ENCODE measurements around the gene DPM3. TPM values are rescaled to one million over a fixed set of nuclear protein-coding genes. Genes with fewer than 3 reads are reported as not detected.

The DPM3 gene
- total and polyA plus RNA-seq, 9 of the 15 experiments (the other 6 are each of a cell fraction or from before 2014, with no cell fraction given): 3.7 to 120 (median 36.4) TPM

DNA sequence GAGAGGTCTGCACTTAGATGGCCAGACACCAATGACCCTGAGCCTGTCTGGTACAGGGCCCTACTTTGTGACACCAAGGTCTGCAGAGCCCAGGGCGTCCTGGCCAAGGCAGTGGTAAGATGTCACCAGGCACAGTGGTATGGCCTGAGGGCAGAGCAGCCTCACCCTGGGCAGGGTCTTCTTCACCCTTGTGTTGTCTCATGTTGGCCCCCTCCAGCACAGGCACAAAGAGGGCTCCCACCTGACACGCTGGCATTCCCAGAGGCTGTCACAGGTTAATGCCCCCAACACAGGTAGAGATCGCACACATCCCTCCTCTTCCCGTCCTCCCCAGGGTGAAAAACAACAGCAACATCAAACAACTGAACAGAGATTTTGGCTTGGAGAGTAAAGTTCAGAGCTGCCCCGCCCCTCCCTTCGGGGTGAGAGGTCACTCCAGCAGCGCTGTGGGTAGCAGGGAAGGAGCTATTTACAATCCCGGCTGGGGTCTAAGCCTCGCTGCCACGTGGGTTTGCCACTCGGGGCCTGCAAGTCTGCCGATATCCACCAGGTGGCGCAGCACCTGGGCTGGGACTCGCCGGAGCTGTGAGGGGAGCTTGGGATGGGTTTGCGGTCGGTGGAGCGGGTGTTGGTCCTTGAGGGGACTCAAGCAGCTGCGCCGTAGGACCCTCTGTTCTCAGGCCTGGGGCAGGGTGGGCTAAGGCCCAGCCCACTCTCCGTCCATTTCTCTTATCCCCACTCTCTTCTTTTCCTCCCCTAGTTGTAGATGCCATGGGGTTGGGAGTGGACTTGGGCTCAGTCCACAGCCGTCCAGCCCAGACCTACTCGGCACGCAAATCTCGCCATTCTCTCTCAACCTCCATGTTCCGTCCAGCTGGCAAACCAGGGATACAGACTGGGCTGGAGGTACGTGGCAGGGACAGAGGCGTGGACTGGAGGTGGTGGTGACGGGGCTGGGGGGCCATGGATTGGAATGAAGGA is 49.0 kb downstream of the DPM3 start (continued):
- TF ChIP-seq, protein P1, sequence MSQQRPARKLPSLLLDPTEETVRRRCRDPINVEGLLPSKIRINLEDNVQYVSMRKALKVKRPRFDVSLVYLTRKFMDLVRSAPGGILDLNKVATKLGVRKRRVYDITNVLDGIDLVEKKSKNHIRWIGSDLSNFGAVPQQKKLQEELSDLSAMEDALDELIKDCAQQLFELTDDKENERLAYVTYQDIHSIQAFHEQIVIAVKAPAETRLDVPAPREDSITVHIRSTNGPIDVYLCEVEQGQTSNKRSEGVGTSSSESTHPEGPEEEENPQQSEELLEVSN (IDR thresholded peaks at IDR 0.05; ENCODE audit: borderline replicate concordance in 1 of 2, extremely low read depth in 1 of 2, insufficient read depth in 1 of 2, insufficient read length in 1 of 2, low read depth in 1 of 2, low read length in 1 of 2, poor library complexity in 1 of 2, severe bottlenecking in 1 of 2): peak; percentile 64 to 79
- TF ChIP-seq TEAD1 (CRISPR knock-in tag; IDR thresholded peaks at IDR 0.05) (peak in 1 of 2 experiments; percentile 61; a peak in 1 of 4 replicates), FOXK1 (CRISPR knock-in tag; IDR thresholded peaks at IDR 0.05; ENCODE audit: borderline replicate concordance) (no peak), NKRF (IDR thresholded peaks at IDR 0.05; ENCODE audit: borderline replicate concordance) (peak; percentile 57; the same call in 1 of the 2 replicates), ARID2 (IDR thresholded peaks at IDR 0.05) (peak; percentile 23; the same call in 1 of the 2 replicates), SAFB (IDR thresholded peaks at IDR 0.05; ENCODE audit: borderline replicate concordance, low read depth, low read length) (0 out of 2 replicates have a peak, but pooled peaks have one; percentile 17), XRCC5 (IDR thresholded peaks at IDR 0.05; ENCODE audit: low read depth, low read length) (peak; percentile 91), CHD1 (IDR thresholded peaks at IDR 0.05; ENCODE audit: low read length) (no peak), MAFK (IDR thresholded peaks at IDR 0.05; ENCODE audit: low read length) (0 out of 2 replicates have a peak, but pooled peaks have one; percentile 18), KLF16 (IDR thresholded peaks at IDR 0.05) (0 out of 2 replicates have a peak, but pooled peaks have one; percentile 4), RCOR1 (IDR thresholded peaks at IDR 0.05; ENCODE audit: borderline replicate concordance in 1 of 2, low read depth in 2 of 2, low read length in 2 of 2) (peak in 1 of 2 experiments; percentile 57; a peak in 1 of 4 replicates), MAZ (CRISPR knock-in tag; conservative IDR thresholded peaks at IDR 0.05 in 1 of 2, IDR thresholded peaks at IDR 0.05 in 1 of 2) (peak; percentile 33 to 78; a peak in 3 of 4 replicates)
- TF ChIP-seq, protein P2, sequence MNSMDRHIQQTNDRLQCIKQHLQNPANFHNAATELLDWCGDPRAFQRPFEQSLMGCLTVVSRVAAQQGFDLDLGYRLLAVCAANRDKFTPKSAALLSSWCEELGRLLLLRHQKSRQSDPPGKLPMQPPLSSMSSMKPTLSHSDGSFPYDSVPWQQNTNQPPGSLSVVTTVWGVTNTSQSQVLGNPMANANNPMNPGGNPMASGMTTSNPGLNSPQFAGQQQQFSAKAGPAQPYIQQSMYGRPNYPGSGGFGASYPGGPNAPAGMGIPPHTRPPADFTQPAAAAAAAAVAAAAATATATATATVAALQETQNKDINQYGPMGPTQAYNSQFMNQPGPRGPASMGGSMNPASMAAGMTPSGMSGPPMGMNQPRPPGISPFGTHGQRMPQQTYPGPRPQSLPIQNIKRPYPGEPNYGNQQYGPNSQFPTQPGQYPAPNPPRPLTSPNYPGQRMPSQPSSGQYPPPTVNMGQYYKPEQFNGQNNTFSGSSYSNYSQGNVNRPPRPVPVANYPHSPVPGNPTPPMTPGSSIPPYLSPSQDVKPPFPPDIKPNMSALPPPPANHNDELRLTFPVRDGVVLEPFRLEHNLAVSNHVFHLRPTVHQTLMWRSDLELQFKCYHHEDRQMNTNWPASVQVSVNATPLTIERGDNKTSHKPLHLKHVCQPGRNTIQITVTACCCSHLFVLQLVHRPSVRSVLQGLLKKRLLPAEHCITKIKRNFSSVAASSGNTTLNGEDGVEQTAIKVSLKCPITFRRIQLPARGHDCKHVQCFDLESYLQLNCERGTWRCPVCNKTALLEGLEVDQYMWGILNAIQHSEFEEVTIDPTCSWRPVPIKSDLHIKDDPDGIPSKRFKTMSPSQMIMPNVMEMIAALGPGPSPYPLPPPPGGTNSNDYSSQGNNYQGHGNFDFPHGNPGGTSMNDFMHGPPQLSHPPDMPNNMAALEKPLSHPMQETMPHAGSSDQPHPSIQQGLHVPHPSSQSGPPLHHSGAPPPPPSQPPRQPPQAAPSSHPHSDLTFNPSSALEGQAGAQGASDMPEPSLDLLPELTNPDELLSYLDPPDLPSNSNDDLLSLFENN (IDR thresholded peaks at IDR 0.05; ENCODE audit: low read depth in 2 of 2, low read length in 2 of 2): 0 out of 4 replicates have a peak, but pooled peaks of 1 of the 2 experiments have one; percentile 42
- TF ChIP-seq, protein P3, sequence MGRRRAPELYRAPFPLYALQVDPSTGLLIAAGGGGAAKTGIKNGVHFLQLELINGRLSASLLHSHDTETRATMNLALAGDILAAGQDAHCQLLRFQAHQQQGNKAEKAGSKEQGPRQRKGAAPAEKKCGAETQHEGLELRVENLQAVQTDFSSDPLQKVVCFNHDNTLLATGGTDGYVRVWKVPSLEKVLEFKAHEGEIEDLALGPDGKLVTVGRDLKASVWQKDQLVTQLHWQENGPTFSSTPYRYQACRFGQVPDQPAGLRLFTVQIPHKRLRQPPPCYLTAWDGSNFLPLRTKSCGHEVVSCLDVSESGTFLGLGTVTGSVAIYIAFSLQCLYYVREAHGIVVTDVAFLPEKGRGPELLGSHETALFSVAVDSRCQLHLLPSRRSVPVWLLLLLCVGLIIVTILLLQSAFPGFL (CRISPR knock-in tag; IDR thresholded peaks at IDR 0.05): no peak

Data from K562 (cell line).